OCI-LY1 (cell line): ENCODE results near the gene SMAD7.
"Not testable (repeated sequence)": the region's sequence is repeated elsewhere in the genome, so short reads cannot be mapped to it uniquely, and the experiment has no call there.

ENCODE experiments used
- H2AFZ ChIP-seq: fragments of 200-600 bp; sonication (generic), shearing (Covaris generic); 2 replicates; pipeline ENCODE4 v1.6.0; 2014; ENCODE audit warnings: antibody characterized with exemption, mild to moderate bottlenecking, low read length
- H3F3A ChIP-seq: fragments of 200-600 bp; sonication (generic), shearing (Covaris generic); 2 replicates; pipeline ENCODE4 v1.6.0; 2014; ENCODE audit warnings: mild to moderate bottlenecking, antibody characterized with exemption, low read length, moderate library complexity; ENCODE audit not compliant: insufficient read depth
- H3K27ac ChIP-seq: fragments of 200-600 bp; sonication (generic); 2 replicates; pipeline ENCODE4 v1.5.1; 2014; ENCODE audit warnings: low read length, mixed run types, mild to moderate bottlenecking, low read depth; ENCODE audit not compliant: poor library complexity, severe bottlenecking
- H3K27me3 ChIP-seq: fragments of 200-600 bp; sonication (generic); 2 replicates; pipeline ENCODE4 v1.6.0; 2014; ENCODE audit warnings: antibody characterized with exemption, mild to moderate bottlenecking, low read length, moderate library complexity; ENCODE audit not compliant: insufficient read depth
- H3K36me3 ChIP-seq: fragments of 200-600 bp; sonication (generic); 2 replicates; pipeline ENCODE4 v1.6.1; 2014; ENCODE audit warnings: mild to moderate bottlenecking, antibody characterized with exemption, low read length, moderate library complexity, mixed read lengths; ENCODE audit not compliant: insufficient read depth
- H3K4me1 ChIP-seq: fragments of 200-600 bp; sonication (generic); 2 replicates; pipeline ENCODE4 v1.5.1; 2014; ENCODE audit warnings: mild to moderate bottlenecking, low read length, moderate library complexity; ENCODE audit not compliant: insufficient read depth, severe bottlenecking
- H3K4me2 ChIP-seq: fragments of 200-600 bp; sonication (generic), shearing (Covaris generic); 2 replicates; pipeline ENCODE4 v1.6.1; 2014; ENCODE audit warnings: low read length
- H3K4me3 ChIP-seq: fragments of 200-600 bp; sonication (generic); 2 replicates; pipeline ENCODE4 v1.5.1; 2014; ENCODE audit warnings: low read length, low read depth, mild to moderate bottlenecking, mixed read lengths; ENCODE audit not compliant: poor library complexity, severe bottlenecking
- H3K79me2 ChIP-seq: fragments of 200-600 bp; shearing (Covaris generic); 2 replicates; pipeline ENCODE4 v1.6.1; 2016; ENCODE audit warnings: mixed run types, low read length, mixed read lengths; ENCODE audit not compliant: insufficient read depth
- H3K9ac ChIP-seq: fragments of 200-600 bp; sonication (generic), shearing (Covaris generic); 2 replicates; pipeline ENCODE4 v1.6.1; 2014; ENCODE audit warnings: mild to moderate bottlenecking, low read length, mixed read lengths
- H3K9me2 ChIP-seq: fragments of 200-600 bp; sonication (generic), shearing (Covaris generic); 2 replicates; pipeline ENCODE4 v1.6.1; 2014; ENCODE audit warnings: low read depth, mild to moderate bottlenecking, low read length, mixed read lengths
- H3K9me3 ChIP-seq: fragments of 200-600 bp; shearing (Covaris generic); 2 replicates; pipeline ENCODE4 v1.6.1; 2014; ENCODE audit warnings: low read length, mixed read lengths
- H4K20me1 ChIP-seq: fragments of 200-600 bp; sonication (generic), shearing (Covaris generic); 2 replicates; pipeline ENCODE4 v1.6.0; 2016; ENCODE audit warnings: mild to moderate bottlenecking, low read length; ENCODE audit not compliant: insufficient read depth
- EZH2 ChIP-seq: fragments of 200-600 bp; sonication (generic), shearing (Covaris generic); IDR thresholded peaks from 2 replicates; pipeline ENCODE4 v1.8.0; 2017; ENCODE audit warnings: borderline replicate concordance, mixed run types, mild to moderate bottlenecking, antibody characterized with exemption, low read length, moderate library complexity, mixed read lengths
- TF ChIP-seq, protein P1 (sequence below): fragments of 200-600 bp; sonication (generic), shearing (Covaris generic); IDR thresholded peaks from 2 replicates; pipeline ENCODE4 v1.5.1; 2017; ENCODE audit warnings: mild to moderate bottlenecking, antibody characterized with exemption, low read length, moderate library complexity, mixed read lengths

The SMAD7 gene

DNA sequence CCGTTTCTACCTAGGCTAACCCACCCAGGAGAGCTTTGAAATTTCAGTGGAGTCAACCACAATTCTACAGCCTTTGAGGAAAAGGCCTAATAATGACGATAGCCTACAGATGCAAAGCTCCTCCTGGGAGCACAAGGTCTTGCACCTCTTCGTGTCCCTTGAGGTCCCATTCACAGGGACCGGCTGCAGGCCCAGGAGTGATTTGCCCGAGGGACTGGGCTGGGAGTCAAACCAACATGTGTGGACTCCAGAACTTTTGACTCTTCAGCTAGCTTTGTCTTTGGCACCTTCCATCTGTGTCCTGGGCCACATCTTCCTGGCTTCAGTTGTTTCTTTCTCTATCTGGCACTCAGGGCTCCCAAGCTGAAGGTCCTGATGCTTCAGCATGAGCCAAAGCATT is 76.5 kb downstream of the SMAD7 start:
- TF ChIP-seq, protein P1, sequence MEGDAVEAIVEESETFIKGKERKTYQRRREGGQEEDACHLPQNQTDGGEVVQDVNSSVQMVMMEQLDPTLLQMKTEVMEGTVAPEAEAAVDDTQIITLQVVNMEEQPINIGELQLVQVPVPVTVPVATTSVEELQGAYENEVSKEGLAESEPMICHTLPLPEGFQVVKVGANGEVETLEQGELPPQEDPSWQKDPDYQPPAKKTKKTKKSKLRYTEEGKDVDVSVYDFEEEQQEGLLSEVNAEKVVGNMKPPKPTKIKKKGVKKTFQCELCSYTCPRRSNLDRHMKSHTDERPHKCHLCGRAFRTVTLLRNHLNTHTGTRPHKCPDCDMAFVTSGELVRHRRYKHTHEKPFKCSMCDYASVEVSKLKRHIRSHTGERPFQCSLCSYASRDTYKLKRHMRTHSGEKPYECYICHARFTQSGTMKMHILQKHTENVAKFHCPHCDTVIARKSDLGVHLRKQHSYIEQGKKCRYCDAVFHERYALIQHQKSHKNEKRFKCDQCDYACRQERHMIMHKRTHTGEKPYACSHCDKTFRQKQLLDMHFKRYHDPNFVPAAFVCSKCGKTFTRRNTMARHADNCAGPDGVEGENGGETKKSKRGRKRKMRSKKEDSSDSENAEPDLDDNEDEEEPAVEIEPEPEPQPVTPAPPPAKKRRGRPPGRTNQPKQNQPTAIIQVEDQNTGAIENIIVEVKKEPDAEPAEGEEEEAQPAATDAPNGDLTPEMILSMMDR: no peak
- TF ChIP-seq EZH2: no peak
- H3K4me2 ChIP-seq: no peak overlapping the region
- H3K4me3 ChIP-seq: no peak overlapping the region
- H3K9ac ChIP-seq: no peak overlapping the region
- no peaks in the 10 kb centered on the region for H3K9me2 ChIP-seq
- H3K36me3 ChIP-seq: no peaks in the 10 kb centered on the region
- H2AFZ ChIP-seq: no peak overlapping the region
- H4K20me1 ChIP-seq: no peaks in the 10 kb centered on the region
- H3K4me1 ChIP-seq: peaks cover 2% of the 10 kb centered on the region
- no peak overlapping the region for H3K27ac ChIP-seq
- no peaks in the 10 kb centered on the region for H3F3A ChIP-seq
- H3K79me2 ChIP-seq: no peaks in the 10 kb centered on the region
- 0 out of 2 replicates have a peak, but pooled peaks cover 13% of the 10 kb centered on the region for H3K27me3 ChIP-seq
- no peaks in the 10 kb centered on the region for H3K9me3 ChIP-seq

DNA sequence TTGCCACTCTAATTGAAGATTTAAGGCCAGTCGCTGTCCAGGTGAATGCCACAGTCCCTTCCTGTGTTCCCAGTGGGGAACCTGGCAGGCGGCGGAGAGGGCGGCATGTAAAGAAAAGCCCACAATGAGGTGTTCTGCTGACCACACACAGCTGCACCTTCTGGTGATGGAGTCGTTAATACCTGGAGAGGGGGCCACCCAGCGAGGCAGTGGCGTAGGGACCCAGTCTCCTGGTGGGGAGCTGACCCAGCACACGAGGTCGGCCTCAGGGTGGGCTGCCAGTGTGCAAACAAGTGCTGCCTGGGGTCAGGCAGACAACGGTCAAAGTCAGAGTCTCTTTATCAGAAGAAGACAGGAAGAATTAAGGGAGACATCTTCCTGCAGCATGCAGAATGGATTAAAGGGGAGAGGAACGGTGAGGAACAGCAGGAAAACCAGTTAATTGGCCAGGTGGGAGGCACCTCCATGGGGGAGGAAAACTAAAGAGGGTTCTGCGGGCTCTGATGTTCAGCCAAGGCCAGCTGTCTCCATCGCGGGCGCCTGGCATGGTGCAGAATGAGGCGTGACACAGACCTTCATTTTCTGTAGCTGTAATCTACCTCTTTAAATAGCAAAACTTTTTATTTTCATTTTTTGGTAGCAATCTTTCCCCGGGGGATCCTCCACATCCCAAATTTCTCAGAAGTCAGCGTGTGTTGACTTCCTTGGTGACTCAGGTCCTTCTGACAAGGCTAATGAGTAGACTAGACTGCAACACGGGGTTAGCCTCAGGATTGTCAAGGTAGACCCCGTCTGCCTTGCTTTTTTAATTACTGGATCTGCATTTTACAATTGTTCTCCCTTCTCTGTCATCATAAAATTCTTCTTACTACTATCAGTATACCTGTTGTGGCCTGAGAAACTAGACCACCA is 78.3 kb downstream of the SMAD7 start:
- Histone ChIP-seq H3K9me3 (no peaks in the 10 kb centered on the region), H3K9ac (no peak overlapping the region), H3K27me3 (0 out of 2 replicates have a peak, but pooled peaks cover 13% of the 10 kb centered on the region), H4K20me1 (no peaks in the 10 kb centered on the region), H3K4me3 (no peak overlapping the region), H3F3A (no peaks in the 10 kb centered on the region), H3K4me1 (peaks cover 12% of the 10 kb centered on the region), H3K27ac (no peak overlapping the region), H3K79me2 (no peaks in the 10 kb centered on the region), H3K4me2 (no peak overlapping the region), H3K9me2 (no peaks in the 10 kb centered on the region), H2AFZ (no peak overlapping the region), H3K36me3 (no peaks in the 10 kb centered on the region)
- no peak for TF ChIP-seq EZH2
- TF ChIP-seq, protein P1: no peak

DNA sequence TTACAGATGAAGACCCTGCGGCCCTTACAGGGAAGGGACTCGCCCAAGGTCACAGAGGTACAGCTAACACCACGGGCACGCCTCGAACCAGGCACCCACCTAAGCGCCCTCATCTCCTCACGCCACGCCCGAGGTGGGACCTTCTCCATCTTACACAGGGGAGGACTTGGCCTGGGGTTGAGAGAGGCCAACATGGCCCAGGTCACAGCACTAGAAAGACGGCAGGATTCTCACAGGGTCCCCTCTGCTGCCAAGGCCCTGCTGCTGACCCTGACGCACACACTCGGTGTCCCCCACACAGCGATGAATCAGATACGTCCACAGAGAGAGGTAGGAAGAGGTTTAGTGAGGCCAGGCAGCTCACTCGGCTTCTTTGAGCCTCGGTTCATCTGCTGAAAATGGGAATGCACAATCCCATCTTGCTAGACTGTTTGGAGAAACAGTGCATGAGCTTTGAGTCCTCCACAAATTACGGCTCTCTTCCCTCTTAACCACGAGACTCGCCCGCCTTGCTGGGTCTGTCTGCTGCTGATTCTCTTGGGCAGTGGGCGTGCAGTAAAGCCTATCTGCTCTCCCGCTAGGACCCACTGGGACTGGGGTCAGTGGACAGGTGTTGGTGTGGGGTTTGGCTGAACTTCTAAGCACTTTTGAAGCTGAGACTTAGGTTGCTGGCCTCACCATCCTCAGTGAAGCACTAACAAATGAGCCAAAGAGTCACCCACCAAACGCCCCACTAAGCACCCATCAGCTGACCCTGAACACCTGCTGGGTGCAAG is 79.2 kb downstream of the SMAD7 start:
- no peaks in the 10 kb centered on the region for H3K36me3 ChIP-seq
- TF ChIP-seq EZH2: no peak
- TF ChIP-seq, protein P1: no peak
- H3K9ac ChIP-seq: no peak overlapping the region
- no peak overlapping the region for H3K4me2 ChIP-seq
- no peaks in the 10 kb centered on the region for H3K79me2 ChIP-seq
- H3K27ac ChIP-seq: no peak overlapping the region
- no peaks in the 10 kb centered on the region for H3K9me3 ChIP-seq
- no peaks in the 10 kb centered on the region for H3K9me2 ChIP-seq
- H3K4me3 ChIP-seq: no peak overlapping the region
- H2AFZ ChIP-seq: no peak overlapping the region
- H3K4me1 ChIP-seq: peaks cover 12% of the 10 kb centered on the region
- H4K20me1 ChIP-seq: no peaks in the 10 kb centered on the region
- H3K27me3 ChIP-seq: 0 out of 2 replicates have a peak, but pooled peaks cover 13% of the 10 kb centered on the region
- H3F3A ChIP-seq: no peaks in the 10 kb centered on the region

DNA sequence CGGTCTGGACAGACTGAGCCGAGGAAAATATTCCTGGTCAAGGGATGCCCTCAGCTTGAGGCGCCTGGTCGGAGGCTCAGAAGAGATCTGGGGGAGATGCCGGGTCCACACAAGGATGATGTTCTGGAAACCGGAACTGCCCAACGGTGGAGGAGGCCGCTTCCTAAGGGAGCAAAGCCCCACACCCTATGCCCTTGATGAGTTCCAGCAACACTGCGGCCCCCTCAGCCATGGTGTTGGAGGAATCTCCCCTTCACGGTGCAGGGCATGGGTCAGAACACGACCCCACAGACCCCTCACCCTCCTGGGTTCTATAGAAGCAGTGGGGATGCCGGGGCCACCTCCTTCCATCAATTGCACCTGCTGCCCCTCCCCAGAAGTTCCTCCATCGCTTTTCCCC is 79.8 kb downstream of the SMAD7 start:
- H3F3A ChIP-seq, H3K9ac ChIP-seq, H2AFZ ChIP-seq, H3K9me2 ChIP-seq, H3K4me3 ChIP-seq, H4K20me1 ChIP-seq, H3K79me2 ChIP-seq, H3K4me2 ChIP-seq, H3K27ac ChIP-seq, H3K9me3 ChIP-seq, H3K36me3 ChIP-seq: not testable (repeated sequence)
- Histone ChIP-seq H3K27me3 (peaks cover 12% of the 10 kb centered on the region; the same call in 1 of the 2 replicates), H3K4me1 (peaks cover 12% of the 10 kb centered on the region)
